IMR-90 (cell line): ENCODE measurements around the gene ANKH. TPM values are rescaled to one million over a fixed set of nuclear protein-coding genes. Genes with fewer than 3 reads are reported as not detected.

Experiments used
- ATAC-seq: fragments of 200-7000 bp; cut with Tn5 transposase; 2 replicates; pipeline ENCODE4 v1.9.1; 2020; ENCODE audit warnings: low read depth, mild to moderate bottlenecking, moderate library complexity
- BruUV-seq: library from RNA; stranded (reverse); fragments of 400-500 nt; replicated peaks from 2 replicates; lab custom pipeline; 2021; lab: Mats Ljungman, UMichigan
- CTCF ChIA-PET: fragments of 300-600 bp; formaldehyde crosslinking; extraction: SDS; loops from one replicate; lab custom pipeline; 2021; ENCODE audit warnings: antibody characterized with exemption; lab: Yijun Ruan, JAX
- POLR2A ChIA-PET: fragments of 300-600 bp; sonication (Branson Sonifier 250); formaldehyde crosslinking; loops from one replicate; lab custom pipeline; 2022; ENCODE audit warnings: antibody characterized with exemption; ENCODE audit not compliant: unreplicated experiment; lab: Charles Lee
- DNase-seq: peaks from one replicate; pipeline ENCODE4 v3.0.0; 2013
- H2AFZ ChIP-seq: replicated peaks from 2 replicates; pipeline ENCODE3; 2013; ENCODE audit warnings: low read length, mild to moderate bottlenecking; ENCODE audit not compliant: poor library complexity
- H2AK5ac ChIP-seq: 2 replicates; pipeline ENCODE4 v1.6.1; 2013; ENCODE audit warnings: low read depth, low read length, inconsistent platforms
- H2AK9ac ChIP-seq: replicated peaks from 2 replicates; pipeline ENCODE3; 2013; ENCODE audit warnings: mild to moderate bottlenecking, low read depth, low read length, moderate library complexity; ENCODE audit not compliant: poor library complexity
- H2BK120ac ChIP-seq: 2 replicates; pipeline ENCODE4 v1.6.1; 2013; ENCODE audit warnings: low read depth, low read length, inconsistent platforms
- H2BK15ac ChIP-seq: 3 replicates; pipeline ENCODE4 v1.6.1; 2013; ENCODE audit warnings: low read depth, low read length, inconsistent platforms
- H2BK20ac ChIP-seq: 2 replicates; pipeline ENCODE4 v1.6.1; 2013; ENCODE audit warnings: low read depth, mild to moderate bottlenecking, inconsistent platforms, low read length, moderate library complexity
- H2BK5ac ChIP-seq: 2 replicates; pipeline ENCODE4 v1.6.1; 2013; ENCODE audit warnings: mild to moderate bottlenecking, low read depth, low read length, inconsistent platforms; ENCODE audit not compliant: poor library complexity, severe bottlenecking
- H3K14ac ChIP-seq: replicated peaks from 2 replicates; pipeline ENCODE4 v1.6.1; 2013; ENCODE audit warnings: low read depth, low read length, inconsistent platforms
- H3K18ac ChIP-seq: 2 replicates; pipeline ENCODE4 v1.6.1; 2013; ENCODE audit warnings: low read depth, low read length, control low read depth
- H3K23ac ChIP-seq: 2 replicates; pipeline ENCODE4 v1.6.1; 2013; ENCODE audit warnings: low read depth, low read length, inconsistent platforms
- H3K27ac ChIP-seq: 2 replicates; pipeline ENCODE4 v1.5.1; 2013; ENCODE audit warnings: mild to moderate bottlenecking, control low read depth, low read length; ENCODE audit not compliant: insufficient read depth
- H3K27me3 ChIP-seq: 2 replicates; pipeline ENCODE4 v1.6.1; 2013; ENCODE audit warnings: low read length; ENCODE audit not compliant: control insufficient read depth, insufficient read depth
- H3K36me3 ChIP-seq: 2 replicates; pipeline ENCODE4 v1.6.1; 2013; ENCODE audit warnings: low read length, mixed read lengths; ENCODE audit not compliant: control insufficient read depth, insufficient read depth
- H3K4ac ChIP-seq: 2 replicates; pipeline ENCODE4 v1.6.1; 2013; ENCODE audit warnings: low read depth, low read length, inconsistent platforms
- H3K4me1 ChIP-seq: 2 replicates; pipeline ENCODE4 v1.6.1; 2013; ENCODE audit warnings: low read length, mixed read lengths; ENCODE audit not compliant: control insufficient read depth, insufficient read depth
- H3K4me2 ChIP-seq: 2 replicates; pipeline ENCODE4 v1.6.1; 2013; ENCODE audit warnings: low read depth, mild to moderate bottlenecking, control low read depth, low read length, moderate library complexity
- H3K4me3 ChIP-seq: 2 replicates; pipeline ENCODE4 v1.5.1; 2013; ENCODE audit warnings: low read depth, mild to moderate bottlenecking, control low read depth, low read length, moderate library complexity; ENCODE audit not compliant: insufficient read depth
- H3K56ac ChIP-seq: 2 replicates; pipeline ENCODE4 v1.6.1; 2013; ENCODE audit warnings: low read length, inconsistent platforms; ENCODE audit not compliant: insufficient read depth; ENCODE audit errors: extremely low read depth
- H3K79me1 ChIP-seq, 2 experiments: 2 replicates each; pipeline ENCODE4 v1.6.1; 2013; ENCODE audit warnings: low read length in 2 of 2, inconsistent platforms in 1 of 2, low read depth in 1 of 2
- H3K9ac ChIP-seq: 2 replicates; pipeline ENCODE4 v1.6.1; 2013; ENCODE audit warnings: low read depth, low read length, control low read depth
- H3K9me1 ChIP-seq: 2 replicates; pipeline ENCODE4 v1.6.1; 2013; ENCODE audit warnings: low read length, inconsistent platforms; ENCODE audit not compliant: insufficient read depth
- H3K9me3 ChIP-seq: 2 replicates; pipeline ENCODE4 v1.6.1; 2013; ENCODE audit warnings: low read length; ENCODE audit not compliant: control insufficient read depth, insufficient read depth
- H4K20me1 ChIP-seq: 2 replicates; pipeline ENCODE4 v1.6.1; 2013; ENCODE audit warnings: low read length, inconsistent platforms; ENCODE audit not compliant: insufficient read depth
- H4K5ac ChIP-seq: 2 replicates; pipeline ENCODE4 v1.6.1; 2013; ENCODE audit warnings: mild to moderate bottlenecking, low read depth, low read length, control low read depth
- H4K8ac ChIP-seq, 2 experiments: 2 replicates each; pipeline ENCODE4 v1.6.1; 2013; ENCODE audit warnings: low read depth in 2 of 2, low read length in 2 of 2, control low read depth in 1 of 2, inconsistent platforms in 1 of 2
- H4K91ac ChIP-seq: 2 replicates; pipeline ENCODE4 v1.6.1; 2013; ENCODE audit warnings: low read depth, low read length, inconsistent platforms; ENCODE audit not compliant: insufficient read depth
- BHLHE40 ChIP-seq: fragments of 150-350 bp; IDR thresholded peaks from 2 replicates; pipeline ENCODE4 v1.6.1; 2016; ENCODE audit warnings: mild to moderate bottlenecking, low read depth, low read length
- CEBPB ChIP-seq: IDR thresholded peaks from 2 replicates; pipeline ENCODE4 v1.6.1; 2012; ENCODE audit warnings: low read depth, low read length, improper control_type of control experiment
- CHD1 ChIP-seq: IDR thresholded peaks from 2 replicates; pipeline ENCODE4 v1.6.1; 2012; ENCODE audit warnings: low read depth, low read length, improper control_type of control experiment
- MAFK ChIP-seq: IDR thresholded peaks from 2 replicates; pipeline ENCODE4 v1.6.1; 2012; ENCODE audit warnings: low read depth, low read length, improper control_type of control experiment
- MAZ ChIP-seq: IDR thresholded peaks from 2 replicates; pipeline ENCODE4 v1.6.1; 2012; ENCODE audit warnings: low read depth, mild to moderate bottlenecking, low read length, improper control_type of control experiment, moderate library complexity, borderline replicate concordance
- MXI1 ChIP-seq: IDR thresholded peaks from 2 replicates; pipeline ENCODE4 v1.6.1; 2012; ENCODE audit warnings: low read depth, mild to moderate bottlenecking, low read length, moderate library complexity, borderline replicate concordance
- NFE2L2 ChIP-seq: fragments of 150-350 bp; IDR thresholded peaks from 2 replicates; pipeline ENCODE4 v1.6.1; 2016; ENCODE audit warnings: low read depth, mild to moderate bottlenecking, low read length
- POLR2A ChIP-seq: IDR thresholded peaks from 2 replicates; pipeline ENCODE4 v1.6.1; 2012; ENCODE audit warnings: mild to moderate bottlenecking, low read depth, low read length
- RAD21 ChIP-seq: IDR thresholded peaks from 2 replicates; pipeline ENCODE4 v1.6.1; 2012; ENCODE audit warnings: low read length, improper control_type of control experiment
- RCOR1 ChIP-seq: IDR thresholded peaks from 2 replicates; pipeline ENCODE4 v1.6.1; 2012; ENCODE audit warnings: mild to moderate bottlenecking, low read length, improper control_type of control experiment; ENCODE audit not compliant: insufficient replicate concordance
- RFX5 ChIP-seq: IDR thresholded peaks from 2 replicates; pipeline ENCODE4 v1.8.0; 2012; ENCODE audit warnings: low read depth, mild to moderate bottlenecking, low read length, moderate library complexity
- SMC3 ChIP-seq: fragments of 150-350 bp; IDR thresholded peaks from 2 replicates; pipeline ENCODE4 v1.6.1; 2016; ENCODE audit warnings: low read depth, mild to moderate bottlenecking, antibody characterized with exemption, low read length, moderate library complexity
- WGBS, 2 experiments: methylation state at CpG; one replicate each; pipeline versions ENCODE4 v1.1.5 to v1.1.7; 2013; ENCODE audit warnings: missing lambda C conversion rate in 2 of 2; ENCODE audit not compliant: insufficient read length in 1 of 2; ENCODE audit errors: extremely low coverage in 2 of 2; 5-methylcytosine and 5-hydroxymethylcytosine counted together
- dilution Hi-C: fragments of 300-500 bp; cut with HindIII; formaldehyde crosslinking; loops from one replicate; pipeline ENCODE4 v1.14.3; 2018; ENCODE audit warnings: low sequenced_read_pairs; ENCODE audit not compliant: unreplicated experiment
- in situ Hi-C: fragments of 300-500 bp; cut with MboI; formaldehyde crosslinking; loops from 3 replicates; pipeline ENCODE4 v1.14.3; 2019; ENCODE audit warnings: low sequenced_read_pairs, inconsistent platforms, mixed read lengths
- intact Hi-C: fragments of 100-400 bp; cut with micrococcal nuclease; formaldehyde crosslinking; loops from 2 replicates; pipeline ENCODE4 v1.10.0; 2022
- polyA plus RNA-seq, 3 experiments: library from polyadenylated mRNA; depleted of rRNA; stranded (reverse); fragments of >200 nt; gene quantifications; 2 replicates each; pipeline ENCODE4 v1.2.3, GENCODE V29; 2012; ENCODE audit warnings: low replicate concordance in 1 of 3
- total RNA-seq: library from RNA; depleted of rRNA; stranded (reverse); fragments of >200 nt; gene quantifications from 2 replicates; pipeline ENCODE4 v1.2.3, GENCODE V29; 2012
- TF ChIP-seq, protein P1 (sequence below): conservative IDR thresholded peaks from 2 replicates; pipeline ENCODE4 v1.5.1; 2012; ENCODE audit warnings: mild to moderate bottlenecking, low read depth, low read length, improper control_type of control experiment

ANKH gene
- total and polyA plus RNA-seq, 2 of the 4 experiments (the other 2 are of a cell fraction): 5.2 to 17.2 TPM

DNA sequence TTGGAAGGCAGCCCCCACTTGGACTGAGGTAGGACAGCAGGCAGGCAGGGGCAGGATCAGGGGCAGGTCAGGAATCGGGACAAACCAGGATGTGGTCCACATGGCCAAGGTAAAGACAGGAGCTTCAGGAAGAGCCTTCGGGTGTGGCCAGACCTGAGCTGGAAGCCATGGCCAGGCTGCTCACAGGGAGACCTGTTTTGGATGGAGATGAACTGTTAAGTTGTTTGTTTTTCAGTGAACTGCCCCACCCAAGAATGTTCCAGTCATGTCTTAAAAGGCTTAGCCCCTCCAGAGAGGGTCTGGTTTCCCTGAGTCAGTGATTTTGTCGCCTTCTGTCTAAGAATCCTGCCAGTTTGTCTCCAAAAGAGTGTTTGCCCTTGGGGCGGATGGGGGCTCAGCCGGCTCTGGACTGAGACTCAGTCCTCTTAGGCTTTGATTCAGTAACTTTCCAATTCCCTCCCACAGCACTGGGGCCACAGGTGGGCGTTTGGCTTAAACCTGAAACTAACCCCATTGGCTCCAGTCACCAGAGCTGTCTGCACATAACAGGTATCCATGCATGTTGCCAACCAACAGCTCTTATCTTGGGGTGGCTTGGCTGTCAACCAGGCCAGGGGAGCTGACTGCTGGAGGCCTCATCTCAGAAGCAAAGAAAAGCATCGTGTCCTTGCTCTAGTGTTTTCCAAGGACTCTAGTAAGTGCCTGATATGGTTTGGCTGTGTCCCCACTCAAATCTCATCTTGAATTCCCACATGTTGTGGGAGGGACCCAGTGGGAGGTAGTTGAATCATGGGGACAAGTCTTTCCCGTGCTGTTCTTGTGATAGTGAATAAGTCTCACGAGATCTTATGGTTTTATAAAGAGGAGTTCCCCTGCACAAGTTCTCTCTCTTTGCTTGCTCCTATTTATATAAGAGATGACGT is 11.3 kb upstream of the ANKH start (continued):
- TF ChIP-seq RFX5: no peak
- no peak for TF ChIP-seq BHLHE40

DNA sequence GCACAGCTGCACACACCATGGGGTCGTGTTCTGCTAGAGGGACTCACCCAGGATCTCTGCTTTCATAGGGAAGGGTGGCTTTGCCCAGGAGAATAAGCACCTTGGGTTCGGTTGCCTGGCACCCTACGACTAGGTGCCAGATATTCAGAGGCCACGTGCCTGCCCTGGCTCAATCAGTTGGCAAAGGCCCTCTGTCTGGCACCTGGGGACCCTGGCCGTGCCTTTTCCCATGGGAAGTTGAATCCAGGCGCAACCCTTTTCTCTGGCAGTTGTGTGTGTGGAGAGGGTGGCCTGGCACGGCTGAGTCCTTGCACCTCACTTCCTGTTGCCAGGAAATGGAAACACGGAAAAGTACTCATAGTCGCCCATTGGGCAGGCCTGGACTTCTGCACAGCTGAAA is 10.2 kb upstream of the ANKH start:
- H3K36me3 ChIP-seq: no peaks in the 10 kb centered on the region
- no peak overlapping the region for H2AK9ac ChIP-seq
- no peak overlapping the region for H3K4me2 ChIP-seq
- BruUV-seq: no TSS peak
- H3K9me1 ChIP-seq: peaks cover 3% of the 10 kb centered on the region; the same call in 1 of the 2 replicates
- H3K18ac ChIP-seq: no peak overlapping the region
- H3K56ac ChIP-seq: no peak overlapping the region
- H2AFZ ChIP-seq: no peak overlapping the region
- H3K23ac ChIP-seq: no peak overlapping the region
- H4K5ac ChIP-seq: no peak overlapping the region
- H3K14ac ChIP-seq: no peak overlapping the region
- no peak overlapping the region for H3K27ac ChIP-seq
- H3K4ac ChIP-seq: no peak overlapping the region
- DNase-seq: no peak
- H2BK5ac ChIP-seq: no peak overlapping the region
- no peaks in the 10 kb centered on the region for H4K20me1 ChIP-seq
- in situ Hi-C loops: no loop called here
- H3K27me3 ChIP-seq: no peaks in the 10 kb centered on the region; the same call in none of the 2 replicates
- no peak overlapping the region for H4K91ac ChIP-seq
- H2BK20ac ChIP-seq: no peak overlapping the region
- intact Hi-C loops: loop anchor here (2.0 kb wide), 1 partner anchor 19 kb away; no protein-coding TSS in a partner anchor
- no peak overlapping the region for H3K4me3 ChIP-seq
- no peak overlapping the region for H2BK120ac ChIP-seq
- no peak for ATAC-seq
- H3K9me3 ChIP-seq: no peaks in the 10 kb centered on the region
- peaks cover 4% of the 10 kb centered on the region; the same call in 1 of the 2 replicates for H3K4me1 ChIP-seq
- ChIA-PET CTCF (no interaction called here), POLR2A (no interaction called here)
- H2AK5ac ChIP-seq: no peak overlapping the region
- H4K8ac ChIP-seq: no peak overlapping the region
- no peak overlapping the region for H2BK15ac ChIP-seq
- no peaks in the 10 kb centered on the region for H3K79me1 ChIP-seq
- no peak overlapping the region for H3K9ac ChIP-seq
- WGBS, 2 experiments: 50% methylated on average over 1 of the region's 9 CpGs; no CpG with 5 or more reads in 1 of the 2 experiments
- dilution Hi-C loops: no loop called here
- TF ChIP-seq NFE2L2: no peak
- no peak for TF ChIP-seq MAZ
- TF ChIP-seq, protein P1, sequence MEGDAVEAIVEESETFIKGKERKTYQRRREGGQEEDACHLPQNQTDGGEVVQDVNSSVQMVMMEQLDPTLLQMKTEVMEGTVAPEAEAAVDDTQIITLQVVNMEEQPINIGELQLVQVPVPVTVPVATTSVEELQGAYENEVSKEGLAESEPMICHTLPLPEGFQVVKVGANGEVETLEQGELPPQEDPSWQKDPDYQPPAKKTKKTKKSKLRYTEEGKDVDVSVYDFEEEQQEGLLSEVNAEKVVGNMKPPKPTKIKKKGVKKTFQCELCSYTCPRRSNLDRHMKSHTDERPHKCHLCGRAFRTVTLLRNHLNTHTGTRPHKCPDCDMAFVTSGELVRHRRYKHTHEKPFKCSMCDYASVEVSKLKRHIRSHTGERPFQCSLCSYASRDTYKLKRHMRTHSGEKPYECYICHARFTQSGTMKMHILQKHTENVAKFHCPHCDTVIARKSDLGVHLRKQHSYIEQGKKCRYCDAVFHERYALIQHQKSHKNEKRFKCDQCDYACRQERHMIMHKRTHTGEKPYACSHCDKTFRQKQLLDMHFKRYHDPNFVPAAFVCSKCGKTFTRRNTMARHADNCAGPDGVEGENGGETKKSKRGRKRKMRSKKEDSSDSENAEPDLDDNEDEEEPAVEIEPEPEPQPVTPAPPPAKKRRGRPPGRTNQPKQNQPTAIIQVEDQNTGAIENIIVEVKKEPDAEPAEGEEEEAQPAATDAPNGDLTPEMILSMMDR: no peak
- no peak for TF ChIP-seq RFX5
- no peak for TF ChIP-seq POLR2A
- TF ChIP-seq CEBPB: no peak
- no peak for TF ChIP-seq BHLHE40
- no peak for TF ChIP-seq SMC3
- no peak for TF ChIP-seq MXI1
- TF ChIP-seq CHD1: no peak
- no peak for TF ChIP-seq RCOR1
- TF ChIP-seq MAFK: no peak
- TF ChIP-seq RAD21: no peak
